ENCODE results near the gene CNMD.

DNA sequence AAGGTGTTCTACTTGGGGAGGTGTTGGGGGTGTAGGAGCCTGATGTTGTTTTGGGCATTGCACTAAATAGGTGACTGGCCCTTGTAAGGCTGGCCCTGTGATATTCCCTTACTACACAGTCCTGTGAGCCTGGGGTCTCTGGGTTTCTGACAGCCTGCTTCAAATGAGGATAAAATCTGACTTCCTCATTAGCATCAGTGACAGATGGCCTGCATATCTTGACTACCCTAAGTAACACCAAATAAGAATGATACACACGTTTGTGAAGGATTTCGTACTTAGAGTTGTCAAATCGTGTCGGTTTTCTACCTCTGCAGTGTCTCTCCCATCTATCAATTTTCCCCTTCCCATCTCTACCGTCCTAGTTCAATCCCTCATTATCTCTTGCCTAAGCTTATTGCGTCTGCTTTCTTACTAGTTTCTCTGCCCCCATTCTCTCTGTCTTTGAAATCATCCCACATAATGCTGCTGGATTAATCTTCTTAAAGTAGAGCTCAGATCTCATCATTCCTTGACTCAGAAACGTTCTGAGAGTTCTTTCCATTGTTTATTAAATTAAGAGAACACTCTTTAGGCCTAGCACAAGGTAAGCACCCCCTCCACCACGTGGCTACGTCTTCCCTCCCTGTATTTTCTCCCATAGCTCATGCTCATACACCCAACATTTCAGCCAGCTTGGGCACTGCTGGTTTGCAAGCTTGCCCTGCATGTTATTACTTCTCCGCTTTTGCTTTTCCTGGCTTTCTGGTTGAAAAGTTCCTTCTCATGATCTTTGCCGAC, 26.2 kb upstream of the CNMD start:
- TF ChIP-seq, protein P1, sequence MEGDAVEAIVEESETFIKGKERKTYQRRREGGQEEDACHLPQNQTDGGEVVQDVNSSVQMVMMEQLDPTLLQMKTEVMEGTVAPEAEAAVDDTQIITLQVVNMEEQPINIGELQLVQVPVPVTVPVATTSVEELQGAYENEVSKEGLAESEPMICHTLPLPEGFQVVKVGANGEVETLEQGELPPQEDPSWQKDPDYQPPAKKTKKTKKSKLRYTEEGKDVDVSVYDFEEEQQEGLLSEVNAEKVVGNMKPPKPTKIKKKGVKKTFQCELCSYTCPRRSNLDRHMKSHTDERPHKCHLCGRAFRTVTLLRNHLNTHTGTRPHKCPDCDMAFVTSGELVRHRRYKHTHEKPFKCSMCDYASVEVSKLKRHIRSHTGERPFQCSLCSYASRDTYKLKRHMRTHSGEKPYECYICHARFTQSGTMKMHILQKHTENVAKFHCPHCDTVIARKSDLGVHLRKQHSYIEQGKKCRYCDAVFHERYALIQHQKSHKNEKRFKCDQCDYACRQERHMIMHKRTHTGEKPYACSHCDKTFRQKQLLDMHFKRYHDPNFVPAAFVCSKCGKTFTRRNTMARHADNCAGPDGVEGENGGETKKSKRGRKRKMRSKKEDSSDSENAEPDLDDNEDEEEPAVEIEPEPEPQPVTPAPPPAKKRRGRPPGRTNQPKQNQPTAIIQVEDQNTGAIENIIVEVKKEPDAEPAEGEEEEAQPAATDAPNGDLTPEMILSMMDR (IDR thresholded peaks at IDR 0.05): no peak
- no peak for TF ChIP-seq ZFX (IDR thresholded peaks at IDR 0.05; ENCODE audit: borderline replicate concordance)

Data from 22Rv1 (cell line).